ENCODE results near the gene PHACTR4. TPM values are rescaled to one million over a fixed set of nuclear protein-coding genes. Genes with fewer than 3 reads are reported as not detected.
A peak's percentile ranks its signal among the peaks of the same experiment; 100 is the strongest.

PHACTR4 gene
- total and polyA plus RNA-seq, 2 of the 13 experiments (the other 11 are each of a cell fraction or from before 2014, with no cell fraction given) = 13.9 to 17.1 TPM

GRCh38 chr1:28437924-28438699 lies 68.6 kb downstream of the PHACTR4 start (continued):
- 0 out of 2 replicates have a peak, but pooled peaks have one; percentile 20 for TF ChIP-seq TFAP4 (IDR thresholded peaks at IDR 0.05; ENCODE audit: borderline replicate concordance, low read depth)
- peak; percentile 61 for TF ChIP-seq MEIS2 (CRISPR knock-in tag; IDR thresholded peaks at IDR 0.05)
- TF ChIP-seq ZNF784 (CRISPR knock-in tag; IDR thresholded peaks at IDR 0.05; ENCODE audit: borderline replicate concordance) = no peak
- peak; percentile 61; the same call in 1 of the 2 replicates for TF ChIP-seq ZNF12 (CRISPR knock-in tag; IDR thresholded peaks at IDR 0.05)
- TF ChIP-seq PITX1 (CRISPR knock-in tag; IDR thresholded peaks at IDR 0.05) = 0 out of 2 replicates have a peak, but pooled peaks have one; percentile 28
- TF ChIP-seq SETDB1 (CRISPR knock-in tag; IDR thresholded peaks at IDR 0.05; ENCODE audit: borderline replicate concordance) = no peak
- no peak for TF ChIP-seq RAD51 (IDR thresholded peaks at IDR 0.05; ENCODE audit: borderline replicate concordance)
- TF ChIP-seq ZHX1 (CRISPR knock-in tag; IDR thresholded peaks at IDR 0.05; ENCODE audit: low read depth) = no peak
- no peak for TF ChIP-seq MIXL1 (CRISPR knock-in tag; IDR thresholded peaks at IDR 0.05)
- TF ChIP-seq NPAS2 (CRISPR knock-in tag; IDR thresholded peaks at IDR 0.05; ENCODE audit: borderline replicate concordance) = no peak
- no peak for TF ChIP-seq ZFP41 (CRISPR knock-in tag; IDR thresholded peaks at IDR 0.05; ENCODE audit: borderline replicate concordance)
- TF ChIP-seq POGK (CRISPR knock-in tag; conservative IDR thresholded peaks at IDR 0.05) = no peak
- no peak for TF ChIP-seq THYN1 (CRISPR knock-in tag; IDR thresholded peaks at IDR 0.05; ENCODE audit: borderline replicate concordance, low read depth)
- TF ChIP-seq ZBTB43 (CRISPR knock-in tag; conservative IDR thresholded peaks at IDR 0.05) = peak; percentile 57; the same call in 1 of the 2 replicates
- no peak for TF ChIP-seq HOXA9 (CRISPR knock-in tag; IDR thresholded peaks at IDR 0.05; ENCODE audit: borderline replicate concordance)
- no peak for TF ChIP-seq ZNF589 (CRISPR knock-in tag; conservative IDR thresholded peaks at IDR 0.05)
- TF ChIP-seq ARNT (IDR thresholded peaks at IDR 0.05) = no peak
